GM19438 (cell line): Measurements from ENCODE around the gene HIP1.
"Not testable (repeated sequence)": the region's sequence is repeated elsewhere in the genome, so short reads cannot be mapped to it uniquely, and the experiment has no call there.

Experiments used
- ATAC-seq: cut with Tn5 transposase; IDR thresholded peaks from one replicate; pipeline ENCODE4 v1.9.1; 2021; ENCODE audit warnings: low read depth; ENCODE audit not compliant: unreplicated experiment

Gene HIP1

GRCh38 chr7:75738604-75738974, at the start of gene HIP1:
Gene HIP1, minus strand, starts transcription at chr7:75738941. Its CDS starts 21 bp downstream, at chr7:75738920.
- ATAC-seq: peak; percentile 7

DNA sequence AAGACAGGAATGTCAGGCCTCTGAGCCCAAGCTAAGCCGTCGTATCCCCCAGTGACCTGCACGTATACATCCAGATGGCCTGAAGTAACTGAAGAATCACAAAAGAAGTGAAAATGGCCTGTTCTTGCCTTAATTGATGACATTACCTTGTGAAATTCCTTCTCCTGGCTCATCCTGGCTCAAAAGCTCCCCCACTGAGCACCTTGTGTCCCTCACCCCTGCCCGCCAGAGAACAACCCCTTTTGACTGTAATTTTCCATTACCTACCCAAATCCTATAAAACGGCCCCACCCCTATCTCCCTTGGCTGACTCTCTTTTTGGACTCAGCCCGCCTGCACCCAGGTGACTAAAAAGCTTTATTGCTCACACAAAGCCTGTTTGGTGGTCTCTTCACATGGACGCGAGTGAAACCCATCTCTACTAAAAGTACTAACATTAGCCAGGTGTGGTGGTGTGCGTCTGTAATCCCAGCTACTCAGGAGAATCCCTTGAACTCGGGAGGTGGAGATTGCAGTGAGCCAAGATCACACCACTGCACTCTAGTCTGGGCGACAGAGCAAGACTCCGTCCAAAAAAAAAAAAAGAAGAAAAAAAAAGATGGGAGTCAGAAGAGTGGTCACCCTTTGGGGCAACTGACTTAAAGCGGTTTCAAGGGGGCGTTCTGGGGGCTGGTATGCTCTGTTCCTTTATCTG, 49.6 kb upstream of the HIP1 start:
- not testable (repeated sequence) for ATAC-seq

- ATAC-seq: not testable (repeated sequence)
Observed at GRCh38 chr7:75783058-75783457, 44.3 kb upstream of the HIP1 start.

- not testable (repeated sequence) for ATAC-seq
Observed at GRCh38 chr7:75780647-75781273, 42.0 kb upstream of the HIP1 start.

DNA sequence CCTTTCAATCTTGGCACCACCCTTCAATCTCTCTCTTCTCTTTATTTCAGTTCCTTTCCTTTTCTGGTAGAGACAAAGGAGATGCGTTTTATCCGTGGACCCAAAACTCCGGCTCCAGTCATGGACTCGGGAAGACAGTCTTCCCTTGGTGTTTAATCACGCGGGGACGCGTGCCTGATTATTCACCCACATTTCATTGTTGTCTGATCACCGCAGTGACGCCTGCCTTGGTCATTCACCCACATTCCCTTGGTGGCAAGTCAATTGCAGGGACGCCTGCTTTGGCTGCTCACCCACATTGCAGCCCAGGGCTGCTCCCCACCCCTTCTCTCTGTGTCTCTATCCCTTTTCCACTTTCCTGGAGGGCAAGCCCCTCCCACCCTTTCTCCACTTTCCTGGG, 40.8 kb upstream of the HIP1 start:
- ATAC-seq: not testable (repeated sequence)

DNA sequence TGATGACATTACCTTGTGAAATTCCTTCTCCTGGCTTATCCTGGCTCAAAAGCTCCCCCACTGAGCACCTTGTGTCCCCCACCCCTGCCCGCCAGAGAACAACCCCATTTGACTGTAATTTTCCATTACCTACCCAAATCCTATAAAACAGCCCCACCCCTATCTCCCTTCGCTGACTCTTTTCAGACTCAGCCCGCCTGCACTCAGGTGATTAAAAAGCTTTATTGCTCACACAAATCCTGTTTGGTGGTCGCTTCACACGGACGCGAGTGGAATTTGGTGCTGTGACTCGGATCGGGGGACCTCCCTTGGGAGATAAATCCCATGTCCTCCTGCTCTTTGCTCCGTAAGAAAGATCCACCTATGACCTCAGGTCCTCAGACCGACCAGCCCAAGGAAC, 40.3 kb upstream of the HIP1 start:
- ATAC-seq: not testable (repeated sequence)

DNA sequence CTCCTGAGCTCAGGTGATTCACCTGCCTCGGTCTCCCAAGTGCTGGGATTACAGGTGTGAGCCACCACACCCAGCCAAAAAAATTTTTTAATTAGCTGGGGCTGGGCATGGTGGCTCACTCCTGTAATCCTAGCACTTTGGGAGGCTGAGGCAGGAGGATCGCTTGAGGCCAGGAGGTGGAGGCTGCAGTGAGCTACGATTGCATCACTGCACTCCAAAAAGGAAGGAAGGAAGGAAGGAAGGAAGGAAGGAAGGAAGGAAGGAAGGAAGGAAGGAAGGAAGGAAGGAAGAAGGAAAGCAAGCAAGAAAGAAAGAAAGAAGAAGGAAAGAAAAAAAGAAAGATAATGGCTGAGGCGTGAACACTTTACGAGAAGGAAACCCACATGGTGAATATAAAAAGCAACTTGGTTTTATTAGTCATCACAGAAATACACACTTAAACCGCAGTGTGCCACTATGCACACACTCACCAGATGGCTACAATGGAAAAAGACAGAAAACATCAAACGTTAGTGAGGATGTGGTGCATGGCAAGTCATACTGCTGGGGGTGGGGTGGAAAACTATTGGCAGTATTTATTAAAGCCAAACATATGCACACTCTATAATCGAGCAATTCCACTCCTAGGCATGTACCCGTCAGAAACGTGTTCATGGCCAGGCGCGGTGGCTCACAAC, 37.7 kb upstream of the HIP1 start:
- no peak for ATAC-seq

- ATAC-seq: not testable (repeated sequence)
Observed at GRCh38 chr7:75773958-75774357, 35.2 kb upstream of the HIP1 start.

- ATAC-seq: no peak
Observed at GRCh38 chr7:75772081-75773077, 33.6 kb upstream of the HIP1 start, which contains the start of gene CCL26. Gene CCL26, minus strand, starts transcription at chr7:75772211. Its CDS starts 35 bp downstream, at chr7:75772176.

DNA sequence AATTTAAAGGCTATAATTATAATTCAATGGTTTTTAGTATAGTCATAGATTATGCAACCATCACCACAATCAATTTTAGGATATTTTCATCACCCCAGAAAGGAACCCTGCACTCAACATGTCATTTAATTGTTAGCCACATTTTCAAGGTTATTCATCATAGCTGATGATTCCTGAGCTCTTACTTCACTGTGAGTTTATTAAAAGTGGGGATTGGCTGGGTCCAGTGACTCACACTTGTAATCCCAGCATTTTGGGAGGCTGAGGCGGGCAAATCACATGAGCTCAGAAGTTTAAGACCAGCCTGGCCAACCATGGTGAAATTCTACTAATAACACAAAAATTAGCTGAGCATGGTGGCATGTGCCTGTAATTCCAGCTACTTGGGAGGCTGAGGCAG, 32.5 kb upstream of the HIP1 start:
- no peak for ATAC-seq

- ATAC-seq: no peak
Observed at GRCh38 chr7:75762350-75762917, 23.7 kb upstream of the HIP1 start.

DNA sequence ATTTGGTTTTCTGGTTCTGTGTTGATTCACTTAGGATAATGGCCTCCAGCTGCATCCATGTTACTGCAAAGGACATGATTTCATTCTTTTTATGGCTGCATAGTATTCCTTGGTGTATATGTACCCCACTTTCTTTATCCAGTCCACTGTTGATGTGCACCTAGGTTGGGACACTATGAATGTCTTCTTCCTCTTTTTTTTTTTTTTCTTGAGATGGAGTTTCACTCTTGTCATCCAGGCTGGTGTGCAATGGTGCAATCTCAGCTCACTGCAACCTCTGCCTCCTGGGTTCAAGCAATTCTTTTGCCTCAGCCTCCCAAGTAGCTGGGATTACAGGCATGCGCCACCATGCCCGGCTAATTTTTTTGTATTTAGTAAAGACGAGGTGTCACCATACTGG, 23.1 kb upstream of the HIP1 start:
- ATAC-seq: not testable (repeated sequence)

GRCh38 chr7:75758491-75758890, 19.8 kb upstream of the HIP1 start:
- no peak for ATAC-seq

DNA sequence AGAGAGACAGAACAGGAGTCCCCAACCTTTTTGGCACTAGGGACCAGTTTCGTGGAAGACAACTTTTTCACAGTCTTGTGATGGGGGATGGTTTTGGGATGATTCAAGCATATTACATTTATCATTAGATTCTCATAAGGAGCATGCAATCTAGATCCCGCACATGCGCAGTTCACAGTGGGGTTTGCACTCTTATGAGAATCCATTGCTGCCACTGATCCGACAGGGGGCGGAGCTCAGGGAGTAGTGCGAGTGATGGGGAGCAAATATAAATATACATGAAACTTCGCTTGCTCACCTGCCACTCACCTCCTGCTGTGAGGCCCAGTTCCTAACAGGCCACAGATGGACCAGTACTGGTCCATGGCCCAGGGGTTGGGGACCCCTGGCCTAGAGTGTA, 19.1 kb upstream of the HIP1 start:
- no peak for ATAC-seq

DNA sequence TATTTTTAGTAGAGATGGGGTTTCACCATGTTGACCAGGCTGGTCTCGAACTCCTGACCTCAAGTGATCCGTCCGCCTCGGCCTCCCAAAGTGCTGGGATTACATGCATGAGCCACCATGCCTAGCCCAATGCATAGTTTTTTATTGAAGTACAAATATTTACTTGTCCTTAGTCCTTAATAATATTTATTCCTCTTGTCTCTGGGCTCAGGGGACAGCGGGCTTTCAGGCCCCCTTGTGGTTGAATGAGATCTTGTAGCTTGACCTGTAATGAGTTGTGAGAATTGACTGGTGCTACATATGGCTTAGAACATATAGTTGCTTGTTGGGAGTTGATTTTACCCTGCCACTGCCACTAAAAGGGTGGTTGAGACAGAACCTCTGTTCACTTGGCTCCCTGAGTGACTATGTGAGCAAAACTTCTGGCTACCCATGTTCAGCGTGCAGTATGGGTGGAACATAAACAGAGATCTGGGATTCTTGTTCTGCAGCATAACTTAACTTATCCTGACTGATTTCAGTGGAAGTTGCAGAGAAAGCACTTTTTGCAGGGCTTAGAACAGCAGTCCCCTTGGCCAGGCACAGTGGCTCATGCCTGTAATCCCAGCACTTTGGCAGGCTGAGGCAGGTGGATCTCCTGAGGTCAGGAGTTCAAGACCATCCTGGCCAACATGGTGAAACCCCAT, 18.4 kb upstream of the HIP1 start:
- no peak for ATAC-seq

DNA sequence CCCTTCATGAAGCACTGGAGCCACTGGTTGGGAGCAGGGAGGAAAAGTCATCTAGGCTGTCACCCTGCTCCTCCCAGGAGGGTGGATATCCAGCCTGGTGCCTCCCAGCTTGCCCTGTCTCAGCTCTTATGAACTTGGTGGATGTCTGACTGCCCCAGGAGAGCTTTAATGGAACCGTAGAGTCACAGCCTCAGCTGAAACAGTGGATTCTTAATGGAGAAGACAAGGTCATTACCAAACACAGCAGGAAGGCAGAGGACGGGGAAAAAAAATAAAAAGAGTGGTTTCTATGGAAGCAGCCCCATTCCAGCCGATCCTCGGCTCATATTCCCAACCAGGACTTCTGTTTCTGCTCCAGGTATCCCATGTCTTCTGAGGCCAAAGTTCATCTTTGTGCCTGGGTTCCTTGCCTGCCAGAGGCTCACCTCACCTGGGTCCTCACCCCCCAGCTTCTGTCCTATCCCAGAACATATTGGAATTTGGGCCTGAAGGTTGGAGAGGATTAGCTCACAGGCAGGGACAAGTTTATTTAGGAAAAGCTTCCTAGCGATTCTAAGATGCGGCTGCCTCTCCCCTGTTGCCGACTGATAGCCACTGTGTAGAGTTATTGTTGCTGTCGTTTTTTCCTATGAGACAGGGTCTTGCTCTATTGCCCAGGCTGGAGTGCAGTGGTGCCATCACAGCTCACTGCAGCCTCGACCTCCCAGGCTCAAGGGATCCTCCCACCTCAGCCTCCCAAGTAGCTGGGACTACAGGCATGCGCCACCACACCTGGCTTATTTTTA, 17.7 kb upstream of the HIP1 start:
- ATAC-seq: no peak

DNA sequence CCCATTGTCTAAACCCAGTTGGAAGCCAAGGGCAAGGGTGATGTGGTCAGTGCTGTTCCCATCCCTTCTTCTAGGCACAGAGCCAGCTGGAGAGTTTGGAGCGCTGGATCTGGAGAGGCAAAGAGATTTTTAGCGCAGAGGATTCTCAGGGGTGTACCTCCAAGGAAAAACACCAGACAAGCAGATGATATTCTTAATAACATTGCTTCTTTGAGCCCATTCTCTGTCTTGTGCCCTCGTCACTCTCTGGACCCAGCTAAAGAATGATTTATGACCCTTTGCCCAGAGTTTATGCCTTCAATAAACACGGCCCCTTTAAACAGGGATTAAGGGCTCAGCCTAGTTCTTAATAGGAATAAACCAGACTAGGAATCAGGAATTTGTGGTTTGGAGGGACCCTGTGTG, 4.7 kb upstream of the HIP1 start:
- ATAC-seq: no peak

DNA sequence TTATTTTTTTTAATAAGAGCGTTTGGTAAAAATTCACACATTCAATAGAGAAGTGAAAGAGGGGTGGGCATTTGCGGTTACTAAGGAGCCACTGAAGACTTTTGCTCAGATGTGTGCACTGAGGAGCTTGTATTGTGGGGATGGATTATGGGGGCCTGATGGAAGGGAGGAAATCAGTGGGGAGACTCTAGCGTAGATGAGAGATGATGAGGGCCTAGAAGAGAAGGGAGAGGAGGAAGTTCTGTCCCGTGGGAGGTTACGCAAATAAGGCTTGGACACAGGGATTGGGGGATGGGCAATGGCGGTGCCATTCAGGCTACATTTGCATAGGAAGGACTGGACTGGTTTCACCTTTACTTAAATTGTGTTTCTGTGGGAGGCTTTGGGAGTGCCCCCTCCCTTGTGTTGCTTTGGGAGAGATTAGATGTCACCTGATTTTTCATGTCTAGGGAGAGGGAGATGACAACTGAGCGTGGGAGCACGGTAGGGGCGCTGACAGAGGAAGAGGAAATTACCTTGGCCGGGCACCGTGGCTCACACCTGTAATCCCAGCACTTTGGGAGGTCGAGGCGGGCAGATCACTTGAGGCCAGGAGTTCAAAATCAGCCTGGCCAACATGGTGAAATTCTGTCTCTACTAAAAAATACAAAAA, 2.2 kb upstream of the HIP1 start:
- no peak for ATAC-seq
